Calu3 (cell line): Measurements from ENCODE around the gene ACSS2. TPM values are rescaled to one million over a fixed set of nuclear protein-coding genes. Genes with fewer than 3 reads are reported as not detected.

Source experiments
- BruUV-seq: library from RNA; stranded (reverse); fragments of 400-500 nt; replicated peaks from 2 replicates; lab custom pipeline; 2021; lab: Mats Ljungman, UMichigan
- CTCF ChIA-PET: fragments of 300-600 bp; sonication (Branson Sonifier 250); formaldehyde crosslinking; loops from one replicate; lab custom pipeline; 2022; ENCODE audit warnings: antibody characterized with exemption; lab: Charles Lee
- DNase-seq: peaks from one replicate; pipeline ENCODE4 v3.0.0; 2022
- H3K27ac Mint-ChIP-seq: one replicate; pipeline ENCODE4 v1.8.0; 2022; ENCODE audit warnings: mixed read lengths; ENCODE audit not compliant: unreplicated experiment
- H3K27me3 Mint-ChIP-seq: one replicate; pipeline ENCODE4 v1.8.0; 2022; ENCODE audit warnings: mixed read lengths; ENCODE audit not compliant: unreplicated experiment
- H3K36me3 Mint-ChIP-seq: one replicate; pipeline ENCODE4 v1.8.0; 2022; ENCODE audit warnings: mild to moderate bottlenecking, moderate library complexity, mixed read lengths; ENCODE audit not compliant: insufficient read depth, unreplicated experiment
- H3K4me1 Mint-ChIP-seq: one replicate; pipeline ENCODE4 v1.8.0; 2022; ENCODE audit warnings: mild to moderate bottlenecking, low read depth, mixed read lengths; ENCODE audit not compliant: unreplicated experiment
- H3K4me3 Mint-ChIP-seq: one replicate; pipeline ENCODE4 v1.8.0; 2022; ENCODE audit warnings: mild to moderate bottlenecking, low read depth, moderate library complexity, mixed read lengths; ENCODE audit not compliant: unreplicated experiment
- H3K9me3 Mint-ChIP-seq: one replicate; pipeline ENCODE4 v1.8.0; 2022; ENCODE audit warnings: low read depth, mixed read lengths; ENCODE audit not compliant: unreplicated experiment
- CTCF ChIP-seq: fragments of 200-600 bp; IDR thresholded peaks from one replicate; pipeline ENCODE4 v1.8.0; 2022; ENCODE audit warnings: antibody characterized with exemption; ENCODE audit not compliant: unreplicated experiment
- intact Hi-C: fragments of 100-400 bp; cut with micrococcal nuclease; formaldehyde crosslinking; loops from one replicate; pipeline ENCODE4 v1.10.0; 2022; ENCODE audit not compliant: unreplicated experiment
- total RNA-seq: library from RNA; stranded (reverse); gene quantifications from 2 replicates; pipeline ENCODE4 v1.2.3, GENCODE V29; 2022

The ACSS2 gene
- total RNA-seq, 1 experiment from 2014 or later = 34.9 TPM

- H3K27me3 Mint-ChIP-seq = no peaks in the 10 kb centered on the region
- no peak for TF ChIP-seq CTCF
- CTCF ChIA-PET = interaction anchor here (0.8 kb wide), 1 partner anchor 335 kb away, joined by 4 read pairs; no protein-coding TSS in a partner anchor
- DNase-seq = no peak
- peaks cover 7% of the 10 kb centered on the region for H3K36me3 Mint-ChIP-seq
- H3K27ac Mint-ChIP-seq = no peak overlapping the region
- intact Hi-C loops = no loop called here
- no TSS peak for BruUV-seq
- H3K4me3 Mint-ChIP-seq = no peak overlapping the region
- peaks cover 25% of the 10 kb centered on the region for H3K4me1 Mint-ChIP-seq
- H3K9me3 Mint-ChIP-seq = no peaks in the 10 kb centered on the region
Observed at GRCh38 chr20:34881689-34882088, 5.3 kb downstream of the ACSS2 start.

GRCh38 chr20:34883087-34883688 lies 6.8 kb downstream of the ACSS2 start:
- H3K4me3 Mint-ChIP-seq = no peak overlapping the region
- no peaks in the 10 kb centered on the region for H3K9me3 Mint-ChIP-seq
- intact Hi-C loops = no loop called here
- H3K4me1 Mint-ChIP-seq = peaks cover 28% of the 10 kb centered on the region
- no peak for TF ChIP-seq CTCF
- BruUV-seq = no TSS peak
- CTCF ChIA-PET = interaction anchor here (1.0 kb wide), 1 partner anchor 15 kb away, joined by 3 read pairs; no protein-coding TSS in a partner anchor
- DNase-seq = no peak
- H3K27me3 Mint-ChIP-seq = no peaks in the 10 kb centered on the region
- no peaks in the 10 kb centered on the region for H3K36me3 Mint-ChIP-seq
- no peak overlapping the region for H3K27ac Mint-ChIP-seq

- H3K9me3 Mint-ChIP-seq = peaks cover 4% of the 10 kb centered on the region
- no peak for DNase-seq
- H3K27ac Mint-ChIP-seq = no peak overlapping the region
- peaks cover 27% of the 10 kb centered on the region for H3K4me1 Mint-ChIP-seq
- H3K27me3 Mint-ChIP-seq = no peaks in the 10 kb centered on the region
- no peak overlapping the region for H3K4me3 Mint-ChIP-seq
- TF ChIP-seq CTCF = no peak
- intact Hi-C loops = no loop called here
- H3K36me3 Mint-ChIP-seq = no peaks in the 10 kb centered on the region
- BruUV-seq = no TSS peak
- CTCF ChIA-PET = interaction anchor here (0.6 to 1.2 kb wide), 2 partner anchors 13 to 72 kb away, joined by 3 read pairs; partner anchors contain the start of genes GSS and MYH7B
Observed at GRCh38 chr20:34883809-34884208, 7.4 kb downstream of the ACSS2 start.

- no TSS peak for BruUV-seq
- intact Hi-C loops = no loop called here
- CTCF ChIA-PET = interaction anchor here (0.6 to 1.2 kb wide), 2 partner anchors 14 to 71 kb away, joined by 3 read pairs; partner anchors contain the start of genes GSS and MYH7B
- TF ChIP-seq CTCF = no peak
- Mint-ChIP-seq H3K4me3 (no peak overlapping the region), H3K36me3 (no peaks in the 10 kb centered on the region), H3K4me1 (peaks cover 22% of the 10 kb centered on the region), H3K27me3 (no peaks in the 10 kb centered on the region), H3K9me3 (peaks cover 4% of the 10 kb centered on the region), H3K27ac (no peak overlapping the region)
- DNase-seq = no peak
Observed at GRCh38 chr20:34884260-34884659, 7.8 kb downstream of the ACSS2 start.
